GM12864 (cell line): ENCODE data around the gene NAPG.
"Not testable (repeated sequence)": the region's sequence is repeated elsewhere in the genome, so short reads cannot be mapped to it uniquely, and the experiment has no call there.

Experiments
- DNase-seq: peaks from one replicate; pipeline ENCODE4 v3.0.0-alpha.2; 2011; ENCODE audit warnings: low read depth
- H3K4me3 ChIP-seq: 2 replicates; pipeline ENCODE4 v1.5.1; 2011; ENCODE audit warnings: mild to moderate bottlenecking, low read depth, low read length, control low read depth
- CTCF ChIP-seq: IDR thresholded peaks from 2 replicates; pipeline ENCODE4 v1.5.1; 2011; ENCODE audit warnings: low read depth, mild to moderate bottlenecking, moderate library complexity, low read length, control low read depth, inconsistent platforms; ENCODE audit errors: missing control alignments

The NAPG gene

GRCh38 chr18:10543277-10543676 lies 17.4 kb downstream of the NAPG start:
- no peak for DNase-seq
- TF ChIP-seq CTCF, result no peak
- H3K4me3 ChIP-seq, result no peak overlapping the region

- no peak overlapping the region for H3K4me3 ChIP-seq
- no peak for TF ChIP-seq CTCF
- DNase-seq, result no peak
Observed at GRCh38 chr18:10544093-10544748, 18.4 kb downstream of the NAPG start.

GRCh38 chr18:10546557-10547300 lies 20.9 kb downstream of the NAPG start:
- DNase-seq, result no peak

GRCh38 chr18:10552226-10552625 lies 26.4 kb downstream of the NAPG start:
- H3K4me3 ChIP-seq, result no peak overlapping the region
- no peak for DNase-seq
- TF ChIP-seq CTCF, result no peak

More at GRCh38 chr18:10546557-10547300, 20.9 kb downstream of the NAPG start:
- no peak overlapping the region for H3K4me3 ChIP-seq
- no peak for TF ChIP-seq CTCF

- H3K4me3 ChIP-seq, DNase-seq: not testable (repeated sequence)
Observed at GRCh38 chr18:10556251-10556650, 30.4 kb downstream of the NAPG start.

- no peak for DNase-seq
- TF ChIP-seq CTCF, result no peak
- no peak overlapping the region for H3K4me3 ChIP-seq
Observed at GRCh38 chr18:10557085-10557677, 31.4 kb downstream of the NAPG start.

GRCh38 chr18:10558243-10558966 lies 32.6 kb downstream of the NAPG start:
- no peak for TF ChIP-seq CTCF
- no peak overlapping the region for H3K4me3 ChIP-seq
- no peak for DNase-seq
